Neural cell (in vitro differentiated cells): ENCODE results near the gene MAD2L2. TPM values are rescaled to one million over a fixed set of nuclear protein-coding genes. Genes with fewer than 3 reads are reported as not detected.

Experiments
- H2AFZ ChIP-seq: fragments of 200-600, 300-800 bp; sonication (generic), shearing (Covaris generic); 2 replicates; pipeline ENCODE4 v1.6.0; 2014; ENCODE audit warnings: low read depth, mild to moderate bottlenecking, antibody characterized with exemption, low read length, moderate library complexity
- H3F3A ChIP-seq: fragments of 200-600 bp; shearing (Covaris generic); 2 replicates; pipeline ENCODE4 v1.6.1; 2016; ENCODE audit warnings: mild to moderate bottlenecking, moderate library complexity, mixed read lengths, antibody characterized with exemption, low read length; ENCODE audit not compliant: insufficient read depth, poor library complexity, severe bottlenecking
- H3K27ac ChIP-seq: fragments of 200-600, 300-800 bp; sonication (generic), shearing (Covaris generic); 2 replicates; pipeline ENCODE4 v1.5.1; 2014; ENCODE audit warnings: mild to moderate bottlenecking, low read length, moderate library complexity
- H3K27me3 ChIP-seq: fragments of 300-800, 200-600 bp; sonication (generic), shearing (Covaris generic); 2 replicates; pipeline ENCODE4 v1.6.0; 2014; ENCODE audit warnings: mild to moderate bottlenecking, low read depth, low read length, moderate library complexity; ENCODE audit not compliant: insufficient read depth
- H3K36me3 ChIP-seq: fragments of 300-800, 200-600 bp; sonication (generic), shearing (Covaris generic); 2 replicates; pipeline ENCODE4 v1.5.1; 2014; ENCODE audit warnings: mild to moderate bottlenecking, antibody characterized with exemption, low read length, moderate library complexity; ENCODE audit not compliant: insufficient read depth
- H3K4me2 ChIP-seq: fragments of 300-800, 200-600 bp; sonication (generic), shearing (Covaris generic); 2 replicates; pipeline ENCODE4 v1.6.0; 2014; ENCODE audit warnings: mild to moderate bottlenecking, low read length
- H3K4me3 ChIP-seq: fragments of 300-800, 200-600 bp; sonication (generic), shearing (Covaris generic); 2 replicates; pipeline ENCODE4 v1.5.1; 2014; ENCODE audit warnings: mild to moderate bottlenecking, low read length, moderate library complexity
- H3K79me2 ChIP-seq: fragments of 200-600 bp; shearing (Covaris generic); replicated peaks from 2 replicates; pipeline ENCODE4 v1.6.0; 2014; ENCODE audit warnings: mild to moderate bottlenecking, low read length, moderate library complexity; ENCODE audit not compliant: insufficient read depth
- H3K9ac ChIP-seq: fragments of 300-800, 200-600 bp; sonication (generic), shearing (Covaris generic); 2 replicates; pipeline ENCODE4 v1.6.1; 2016; ENCODE audit warnings: mild to moderate bottlenecking, low read length, mixed read lengths
- H3K9me2 ChIP-seq: fragments of 200-600 bp; shearing (Covaris generic); 2 replicates; pipeline ENCODE4 v1.6.1; 2016; ENCODE audit warnings: mild to moderate bottlenecking, low read length, mixed read lengths; ENCODE audit not compliant: insufficient read depth
- H3K9me3 ChIP-seq: fragments of 200-600, 300-800 bp; sonication (generic), shearing (Covaris generic); 2 replicates; pipeline ENCODE4 v1.6.1; 2016; ENCODE audit warnings: mild to moderate bottlenecking, mixed run types, low read length, moderate library complexity, mixed read lengths
- H4K20me1 ChIP-seq: fragments of 200-600 bp; shearing (Covaris generic); 2 replicates; pipeline ENCODE4 v1.6.1; 2016; ENCODE audit warnings: mild to moderate bottlenecking, mixed run types; ENCODE audit not compliant: insufficient read depth
- EP300 ChIP-seq: fragments of 450-650 bp; conservative IDR thresholded peaks from 2 replicates; pipeline ENCODE4 v1.6.1; 2014; ENCODE audit warnings: antibody characterized with exemption, mild to moderate bottlenecking, moderate library complexity; ENCODE audit not compliant: poor library complexity, severe bottlenecking
- EZH2 ChIP-seq: fragments of 200-600, 300-800 bp; shearing (Covaris generic), sonication (generic); IDR thresholded peaks from 2 replicates; pipeline ENCODE4 v1.6.1; 2014; ENCODE audit warnings: antibody characterized with exemption, low read length, borderline replicate concordance, mild to moderate bottlenecking; ENCODE audit not compliant: insufficient read depth, poor library complexity, severe bottlenecking
- MXI1 ChIP-seq: fragments of 450-650 bp; conservative IDR thresholded peaks from 2 replicates; pipeline ENCODE4 v1.6.1; 2014; ENCODE audit warnings: antibody characterized with exemption, mild to moderate bottlenecking; ENCODE audit not compliant: poor library complexity, severe bottlenecking
- POLR2AphosphoS5 ChIP-seq: IDR thresholded peaks from 2 replicates; pipeline ENCODE4 v1.6.1; 2012
- RAD21 ChIP-seq: fragments of 450-650 bp; conservative IDR thresholded peaks from 2 replicates; pipeline ENCODE4 v1.6.1; 2014; ENCODE audit warnings: antibody characterized with exemption, mild to moderate bottlenecking, moderate library complexity
- SMC3 ChIP-seq: fragments of 450-650 bp; conservative IDR thresholded peaks from 2 replicates; pipeline ENCODE4 v1.6.1; 2014; ENCODE audit warnings: antibody characterized with exemption, mild to moderate bottlenecking, moderate library complexity; ENCODE audit not compliant: poor library complexity
- TAF1 ChIP-seq: IDR thresholded peaks from 2 replicates; pipeline ENCODE4 v1.6.1; 2012; ENCODE audit warnings: low read depth
- polyA plus RNA-seq: library from polyadenylated mRNA; depleted of rRNA; stranded (reverse); fragments of >200 nt; gene quantifications from 2 replicates; pipeline ENCODE4 v1.2.3, GENCODE V29; 2014
- TF ChIP-seq, protein P1 (sequence below): fragments of 450-650 bp; IDR thresholded peaks from 2 replicates; pipeline ENCODE4 v1.5.1; 2014; ENCODE audit warnings: antibody characterized with exemption, mild to moderate bottlenecking, moderate library complexity; ENCODE audit not compliant: poor library complexity, severe bottlenecking
- TF ChIP-seq, protein P2 (sequence below): IDR thresholded peaks from 2 replicates; pipeline ENCODE4 v1.6.1; 2012; ENCODE audit warnings: borderline replicate concordance

Gene MAD2L2
- polyA plus RNA-seq, 1 donor from 2014 or later, result 182 TPM

DNA sequence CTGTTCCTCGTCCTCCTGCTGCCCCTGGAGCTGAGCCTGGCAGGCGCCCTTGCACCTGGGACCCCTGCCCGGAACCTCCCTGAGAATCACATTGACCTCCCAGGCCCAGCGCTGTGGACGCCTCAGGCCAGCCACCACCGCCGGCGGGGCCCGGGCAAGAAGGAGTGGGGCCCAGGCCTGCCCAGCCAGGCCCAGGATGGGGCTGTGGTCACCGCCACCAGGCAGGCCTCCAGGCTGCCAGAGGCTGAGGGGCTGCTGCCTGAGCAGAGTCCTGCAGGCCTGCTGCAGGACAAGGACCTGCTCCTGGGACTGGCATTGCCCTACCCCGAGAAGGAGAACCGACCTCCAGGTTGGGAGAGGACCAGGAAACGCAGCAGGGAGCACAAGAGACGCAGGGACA lies 25.3 kb upstream of the MAD2L2 start:
- TF ChIP-seq TAF1 (no peak), MXI1 (no peak), POLR2AphosphoS5 (no peak), RAD21 (no peak), SMC3 (no peak), EZH2 (no peak), EP300 (no peak)
- TF ChIP-seq, protein P1, sequence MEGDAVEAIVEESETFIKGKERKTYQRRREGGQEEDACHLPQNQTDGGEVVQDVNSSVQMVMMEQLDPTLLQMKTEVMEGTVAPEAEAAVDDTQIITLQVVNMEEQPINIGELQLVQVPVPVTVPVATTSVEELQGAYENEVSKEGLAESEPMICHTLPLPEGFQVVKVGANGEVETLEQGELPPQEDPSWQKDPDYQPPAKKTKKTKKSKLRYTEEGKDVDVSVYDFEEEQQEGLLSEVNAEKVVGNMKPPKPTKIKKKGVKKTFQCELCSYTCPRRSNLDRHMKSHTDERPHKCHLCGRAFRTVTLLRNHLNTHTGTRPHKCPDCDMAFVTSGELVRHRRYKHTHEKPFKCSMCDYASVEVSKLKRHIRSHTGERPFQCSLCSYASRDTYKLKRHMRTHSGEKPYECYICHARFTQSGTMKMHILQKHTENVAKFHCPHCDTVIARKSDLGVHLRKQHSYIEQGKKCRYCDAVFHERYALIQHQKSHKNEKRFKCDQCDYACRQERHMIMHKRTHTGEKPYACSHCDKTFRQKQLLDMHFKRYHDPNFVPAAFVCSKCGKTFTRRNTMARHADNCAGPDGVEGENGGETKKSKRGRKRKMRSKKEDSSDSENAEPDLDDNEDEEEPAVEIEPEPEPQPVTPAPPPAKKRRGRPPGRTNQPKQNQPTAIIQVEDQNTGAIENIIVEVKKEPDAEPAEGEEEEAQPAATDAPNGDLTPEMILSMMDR, result no peak
- TF ChIP-seq, protein P2, sequence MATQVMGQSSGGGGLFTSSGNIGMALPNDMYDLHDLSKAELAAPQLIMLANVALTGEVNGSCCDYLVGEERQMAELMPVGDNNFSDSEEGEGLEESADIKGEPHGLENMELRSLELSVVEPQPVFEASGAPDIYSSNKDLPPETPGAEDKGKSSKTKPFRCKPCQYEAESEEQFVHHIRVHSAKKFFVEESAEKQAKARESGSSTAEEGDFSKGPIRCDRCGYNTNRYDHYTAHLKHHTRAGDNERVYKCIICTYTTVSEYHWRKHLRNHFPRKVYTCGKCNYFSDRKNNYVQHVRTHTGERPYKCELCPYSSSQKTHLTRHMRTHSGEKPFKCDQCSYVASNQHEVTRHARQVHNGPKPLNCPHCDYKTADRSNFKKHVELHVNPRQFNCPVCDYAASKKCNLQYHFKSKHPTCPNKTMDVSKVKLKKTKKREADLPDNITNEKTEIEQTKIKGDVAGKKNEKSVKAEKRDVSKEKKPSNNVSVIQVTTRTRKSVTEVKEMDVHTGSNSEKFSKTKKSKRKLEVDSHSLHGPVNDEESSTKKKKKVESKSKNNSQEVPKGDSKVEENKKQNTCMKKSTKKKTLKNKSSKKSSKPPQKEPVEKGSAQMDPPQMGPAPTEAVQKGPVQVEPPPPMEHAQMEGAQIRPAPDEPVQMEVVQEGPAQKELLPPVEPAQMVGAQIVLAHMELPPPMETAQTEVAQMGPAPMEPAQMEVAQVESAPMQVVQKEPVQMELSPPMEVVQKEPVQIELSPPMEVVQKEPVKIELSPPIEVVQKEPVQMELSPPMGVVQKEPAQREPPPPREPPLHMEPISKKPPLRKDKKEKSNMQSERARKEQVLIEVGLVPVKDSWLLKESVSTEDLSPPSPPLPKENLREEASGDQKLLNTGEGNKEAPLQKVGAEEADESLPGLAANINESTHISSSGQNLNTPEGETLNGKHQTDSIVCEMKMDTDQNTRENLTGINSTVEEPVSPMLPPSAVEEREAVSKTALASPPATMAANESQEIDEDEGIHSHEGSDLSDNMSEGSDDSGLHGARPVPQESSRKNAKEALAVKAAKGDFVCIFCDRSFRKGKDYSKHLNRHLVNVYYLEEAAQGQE, result no peak

DNA sequence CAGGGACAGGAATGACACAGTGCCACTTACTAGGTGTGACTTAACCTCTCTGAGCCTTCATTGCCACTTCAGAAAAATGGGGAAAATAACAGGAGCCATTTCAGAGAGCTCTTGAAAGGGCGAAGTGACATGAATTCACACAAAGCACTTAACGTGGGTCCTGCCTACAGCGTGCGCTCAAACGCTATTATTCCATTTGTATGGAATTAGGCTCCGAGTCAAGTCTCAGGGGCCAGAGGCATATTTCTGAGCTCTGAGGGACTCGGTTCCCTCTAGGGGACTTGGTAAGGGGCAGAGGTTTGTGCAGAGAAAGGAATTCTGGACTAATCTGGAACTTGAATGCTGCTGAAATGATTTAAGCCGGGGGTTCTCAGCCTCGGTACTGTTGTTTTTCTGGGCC lies 24.6 kb upstream of the MAD2L2 start:
- Histone ChIP-seq H3K4me2 (no peak overlapping the region), H3K9me2 (no peaks in the 10 kb centered on the region), H3K79me2 (peaks cover 4% of the 10 kb centered on the region), H3K36me3 (no peaks in the 10 kb centered on the region), H3K9ac (no peak overlapping the region), H3K9me3 (no peaks in the 10 kb centered on the region), H3F3A (no peaks in the 10 kb centered on the region), H2AFZ (no peak overlapping the region), H3K4me3 (no peak overlapping the region), H4K20me1 (no peaks in the 10 kb centered on the region), H3K27me3 (no peaks in the 10 kb centered on the region), H3K27ac (peak overlapping the region; percentile 8)
- no peak for TF ChIP-seq POLR2AphosphoS5
- no peak for TF ChIP-seq EZH2
- TF ChIP-seq SMC3, result no peak
- TF ChIP-seq MXI1, result no peak
- TF ChIP-seq, protein P1, result no peak
- TF ChIP-seq, protein P2, result no peak
- TF ChIP-seq RAD21, result no peak
- no peak for TF ChIP-seq TAF1
- no peak for TF ChIP-seq EP300

More for the DNA sequence above, 25.3 kb upstream of the MAD2L2 start:
- no peaks in the 10 kb centered on the region for H3K27me3 ChIP-seq
- no peak overlapping the region for H3K27ac ChIP-seq
- no peak overlapping the region for H2AFZ ChIP-seq
- peaks cover 4% of the 10 kb centered on the region for H3K79me2 ChIP-seq
- H3F3A ChIP-seq, result no peaks in the 10 kb centered on the region
- H4K20me1 ChIP-seq, result no peaks in the 10 kb centered on the region
- H3K9me3 ChIP-seq, result no peaks in the 10 kb centered on the region
- H3K4me3 ChIP-seq, result no peak overlapping the region
- H3K4me2 ChIP-seq, result no peak overlapping the region
- no peak overlapping the region for H3K9ac ChIP-seq
- no peaks in the 10 kb centered on the region for H3K9me2 ChIP-seq
- H3K36me3 ChIP-seq, result no peaks in the 10 kb centered on the region
